ENCODE measurements around the gene CTDSP1.

The CTDSP1 gene

DNA sequence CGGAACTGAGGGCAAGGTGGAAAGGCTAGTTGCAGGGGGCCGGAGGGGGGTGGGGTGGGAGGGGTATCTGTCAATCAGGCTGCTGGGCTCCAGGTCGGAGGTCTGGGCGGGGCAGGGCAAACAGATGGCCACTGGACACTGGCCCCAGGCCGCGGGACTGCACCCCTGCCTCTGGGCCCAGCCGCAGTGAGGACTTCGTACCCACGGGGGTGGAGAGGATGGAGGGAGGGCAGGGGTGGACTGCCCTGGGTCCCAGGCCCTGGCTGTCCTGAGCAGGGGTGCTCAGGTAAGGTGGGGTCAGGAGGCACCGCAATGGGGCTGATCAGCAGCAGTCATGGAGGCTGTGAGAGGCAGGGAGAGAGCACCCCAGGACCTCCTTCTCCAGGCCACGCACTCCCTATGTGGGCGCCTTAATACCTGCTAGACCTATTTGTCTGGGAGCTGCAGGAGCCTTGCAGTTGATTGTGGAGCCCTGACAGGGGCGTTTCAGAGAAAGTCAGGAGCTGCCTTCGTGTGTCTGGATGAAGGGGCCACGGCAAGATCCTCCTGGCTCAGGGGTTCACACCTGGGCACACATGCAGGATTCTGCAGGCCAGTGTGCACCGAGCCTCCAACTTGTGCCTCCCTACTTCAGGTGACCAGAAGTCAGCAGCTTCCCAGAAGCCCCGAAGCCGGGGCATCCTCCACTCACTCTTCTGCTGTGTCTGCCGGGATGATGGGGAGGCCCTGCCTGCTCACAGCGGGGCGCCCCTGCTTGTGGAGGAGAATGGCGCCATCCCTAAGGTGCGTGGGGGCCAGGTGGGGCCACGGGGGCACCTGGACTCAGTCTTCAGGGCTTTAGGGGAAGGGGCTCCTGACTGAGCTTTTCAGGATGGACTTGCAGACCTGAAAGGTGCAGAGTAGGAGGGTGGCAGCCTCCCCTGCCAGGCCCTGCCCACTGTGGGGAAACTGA is 1.5 kb downstream of the CTDSP1 start:
- peak overlapping the region; percentile 100 for H3K27ac ChIP-seq
- TF ChIP-seq, protein P1, sequence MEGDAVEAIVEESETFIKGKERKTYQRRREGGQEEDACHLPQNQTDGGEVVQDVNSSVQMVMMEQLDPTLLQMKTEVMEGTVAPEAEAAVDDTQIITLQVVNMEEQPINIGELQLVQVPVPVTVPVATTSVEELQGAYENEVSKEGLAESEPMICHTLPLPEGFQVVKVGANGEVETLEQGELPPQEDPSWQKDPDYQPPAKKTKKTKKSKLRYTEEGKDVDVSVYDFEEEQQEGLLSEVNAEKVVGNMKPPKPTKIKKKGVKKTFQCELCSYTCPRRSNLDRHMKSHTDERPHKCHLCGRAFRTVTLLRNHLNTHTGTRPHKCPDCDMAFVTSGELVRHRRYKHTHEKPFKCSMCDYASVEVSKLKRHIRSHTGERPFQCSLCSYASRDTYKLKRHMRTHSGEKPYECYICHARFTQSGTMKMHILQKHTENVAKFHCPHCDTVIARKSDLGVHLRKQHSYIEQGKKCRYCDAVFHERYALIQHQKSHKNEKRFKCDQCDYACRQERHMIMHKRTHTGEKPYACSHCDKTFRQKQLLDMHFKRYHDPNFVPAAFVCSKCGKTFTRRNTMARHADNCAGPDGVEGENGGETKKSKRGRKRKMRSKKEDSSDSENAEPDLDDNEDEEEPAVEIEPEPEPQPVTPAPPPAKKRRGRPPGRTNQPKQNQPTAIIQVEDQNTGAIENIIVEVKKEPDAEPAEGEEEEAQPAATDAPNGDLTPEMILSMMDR (IDR thresholded peaks at IDR 0.05): no peak
- no peak for TF ChIP-seq ZFX (IDR thresholded peaks at IDR 0.05; ENCODE audit: borderline replicate concordance)

DNA sequence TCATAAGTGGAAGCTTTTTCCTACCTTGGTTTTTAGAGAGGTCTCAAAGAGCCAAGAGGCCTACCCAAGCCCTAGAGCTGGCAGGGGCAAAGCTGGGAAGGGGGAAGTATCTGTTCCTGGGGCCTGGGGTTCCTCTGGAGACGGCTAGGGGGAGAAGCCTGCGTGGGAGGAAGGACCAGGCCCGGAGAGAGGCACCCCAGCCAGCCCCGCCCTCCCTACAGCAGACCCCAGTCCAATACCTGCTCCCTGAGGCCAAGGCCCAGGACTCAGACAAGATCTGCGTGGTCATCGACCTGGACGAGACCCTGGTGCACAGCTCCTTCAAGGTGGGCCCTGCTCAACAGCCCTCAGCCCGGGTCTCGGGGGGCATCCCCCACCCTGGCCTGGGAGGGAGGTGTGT is 2.2 kb downstream of the CTDSP1 start:
- peak overlapping the region; percentile 100 for H3K27ac ChIP-seq

DNA sequence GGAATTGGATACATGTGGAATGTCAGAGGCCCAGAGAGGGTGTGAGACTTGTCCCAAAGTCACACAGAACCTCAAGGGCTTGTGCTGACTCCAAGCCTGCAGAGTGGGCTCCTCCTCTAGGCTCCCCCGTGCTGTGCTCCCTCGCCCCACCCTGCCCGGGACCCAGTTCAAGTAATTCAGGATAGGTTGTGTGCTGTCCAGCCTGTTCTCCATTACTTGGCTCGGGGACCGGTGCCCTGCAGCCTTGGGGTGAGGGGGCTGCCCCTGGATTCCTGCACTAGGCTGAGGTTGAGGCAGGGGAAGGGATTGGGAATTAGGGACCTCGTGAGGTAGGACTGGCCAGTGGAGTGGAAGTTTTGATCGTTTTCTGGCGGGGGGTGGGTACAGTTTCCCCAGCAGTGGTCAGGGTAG is 2.8 kb downstream of the CTDSP1 start:
- TF ChIP-seq, protein P1 (IDR thresholded peaks at IDR 0.05): no peak
- TF ChIP-seq ZFX (IDR thresholded peaks at IDR 0.05; ENCODE audit: borderline replicate concordance): no peak
- H3K27ac ChIP-seq: peak overlapping the region; percentile 100

More for the DNA sequence above, 2.2 kb downstream of the CTDSP1 start:
- TF ChIP-seq, protein P1 (IDR thresholded peaks at IDR 0.05): no peak
- TF ChIP-seq ZFX (IDR thresholded peaks at IDR 0.05; ENCODE audit: borderline replicate concordance): no peak

DNA sequence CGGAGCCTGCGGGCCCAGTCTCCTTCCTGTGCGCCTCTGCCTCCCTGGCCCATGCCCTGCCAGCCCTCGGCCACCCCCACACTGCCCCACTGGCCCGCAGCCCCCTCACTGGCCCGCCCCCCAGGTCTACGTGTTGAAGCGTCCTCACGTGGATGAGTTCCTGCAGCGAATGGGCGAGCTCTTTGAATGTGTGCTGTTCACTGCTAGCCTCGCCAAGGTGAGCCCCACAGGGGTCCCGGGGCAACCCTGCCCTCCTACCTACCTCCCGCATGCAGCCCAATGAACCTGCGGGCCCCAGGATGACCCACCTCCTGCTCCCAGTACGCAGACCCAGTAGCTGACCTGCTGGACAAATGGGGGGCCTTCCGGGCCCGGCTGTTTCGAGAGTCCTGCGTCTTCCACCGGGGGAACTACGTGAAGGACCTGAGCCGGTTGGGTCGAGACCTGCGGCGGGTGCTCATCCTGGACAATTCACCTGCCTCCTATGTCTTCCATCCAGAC is 3.3 kb downstream of the CTDSP1 start:
- TF ChIP-seq, protein P1 (IDR thresholded peaks at IDR 0.05): no peak
- no peak for TF ChIP-seq ZFX (IDR thresholded peaks at IDR 0.05; ENCODE audit: borderline replicate concordance)
- H3K27ac ChIP-seq: peak overlapping the region; percentile 100

DNA sequence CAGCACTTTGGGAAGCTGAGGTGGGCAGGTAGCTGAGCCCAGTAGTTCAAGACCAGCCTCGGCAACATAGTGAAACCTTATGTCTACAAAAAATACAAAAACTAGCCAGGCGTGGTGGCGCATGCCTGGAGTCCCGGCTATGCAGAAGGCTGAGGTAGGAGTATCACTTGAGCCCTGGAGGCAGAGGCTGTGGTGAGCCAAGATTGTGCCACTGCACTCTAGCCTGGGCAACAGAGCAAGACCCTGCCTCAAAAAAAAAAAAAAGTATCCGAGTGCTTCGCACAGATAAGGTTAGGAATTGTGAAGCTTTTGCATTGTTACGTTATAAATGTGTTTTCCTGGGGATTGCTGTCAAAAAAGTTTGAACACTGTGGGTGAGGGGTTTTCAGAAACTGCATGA is 4.1 kb downstream of the CTDSP1 start:
- TF ChIP-seq, protein P1 (IDR thresholded peaks at IDR 0.05): no peak
- no peak for TF ChIP-seq ZFX (IDR thresholded peaks at IDR 0.05; ENCODE audit: borderline replicate concordance)
- H3K27ac ChIP-seq: peak overlapping the region; percentile 100

DNA sequence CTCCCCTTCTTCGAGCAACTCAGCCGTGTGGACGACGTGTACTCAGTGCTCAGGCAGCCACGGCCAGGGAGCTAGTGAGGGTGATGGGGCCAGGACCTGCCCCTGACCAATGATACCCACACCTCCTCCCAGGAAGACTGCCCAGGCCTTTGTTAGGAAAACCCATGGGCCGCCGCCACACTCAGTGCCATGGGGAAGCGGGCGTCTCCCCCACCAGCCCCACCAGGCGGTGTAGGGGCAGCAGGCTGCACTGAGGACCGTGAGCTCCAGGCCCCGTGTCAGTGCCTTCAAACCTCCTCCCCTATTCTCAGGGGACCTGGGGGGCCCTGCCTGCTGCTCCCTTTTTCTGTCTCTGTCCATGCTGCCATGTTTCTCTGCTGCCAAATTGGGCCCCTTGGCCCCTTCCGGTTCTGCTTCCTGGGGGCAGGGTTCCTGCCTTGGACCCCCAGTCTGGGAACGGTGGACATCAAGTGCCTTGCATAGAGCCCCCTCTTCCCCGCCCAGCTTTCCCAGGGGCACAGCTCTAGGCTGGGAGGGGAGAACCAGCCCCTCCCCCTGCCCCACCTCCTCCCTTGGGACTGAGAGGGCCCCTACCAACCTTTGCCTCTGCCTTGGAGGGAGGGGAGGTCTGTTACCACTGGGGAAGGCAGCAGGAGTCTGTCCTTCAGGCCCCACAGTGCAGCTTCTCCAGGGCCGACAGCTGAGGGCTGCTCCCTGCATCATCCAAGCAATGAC is 4.8 kb downstream of the CTDSP1 start:
- TF ChIP-seq, protein P1 (IDR thresholded peaks at IDR 0.05): no peak
- TF ChIP-seq ZFX (IDR thresholded peaks at IDR 0.05; ENCODE audit: borderline replicate concordance): no peak
- peak overlapping the region; percentile 100 for H3K27ac ChIP-seq

Data from 22Rv1 (cell line).